GM12878 (cell line): ENCODE measurements around the gene CZIB.

Source experiments
- CHD2 ChIP-seq: IDR thresholded peaks from 2 replicates; pipeline ENCODE4 v1.6.1; 2011; ENCODE audit warnings: low read depth, low read length, improper control_type of control experiment, borderline replicate concordance
- CTCF ChIP-seq, 3 experiments: IDR thresholded peaks in 2 of 3; conservative IDR thresholded peaks in 1 of 3; 2 replicates each; pipeline ENCODE4 v1.5.1; 2011; ENCODE audit warnings: low read depth in 3 of 3, low read length in 3 of 3, mild to moderate bottlenecking in 3 of 3, control low read depth in 2 of 3, moderate library complexity in 2 of 3, inconsistent platforms in 1 of 3, mixed read lengths in 1 of 3; ENCODE audit not compliant: control insufficient read depth in 2 of 3, insufficient read depth in 1 of 3; ENCODE audit errors: extremely low read depth in 1 of 3
- SIX5 ChIP-seq: IDR thresholded peaks from 2 replicates; pipeline ENCODE4 v1.6.1; 2011; ENCODE audit warnings: mild to moderate bottlenecking, low read depth, low read length, moderate library complexity; ENCODE audit not compliant: severe bottlenecking
- TAF1 ChIP-seq: IDR thresholded peaks from 2 replicates; pipeline ENCODE4 v1.6.1; 2011; ENCODE audit warnings: mild to moderate bottlenecking, low read depth, low read length, borderline replicate concordance
- ZBTB33 ChIP-seq: fragments of 450-650 bp; IDR thresholded peaks from 2 replicates; pipeline ENCODE4 v1.6.1; 2017; ENCODE audit warnings: mild to moderate bottlenecking
- ZBTB40 ChIP-seq: fragments of 450-650 bp; IDR thresholded peaks from 2 replicates; pipeline ENCODE4 v1.6.1; 2016; ENCODE audit warnings: mild to moderate bottlenecking, moderate library complexity, borderline replicate concordance
- ZNF274 ChIP-seq: IDR thresholded peaks from one replicate; pipeline ENCODE4 v1.8.0; 2011; ENCODE audit not compliant: insufficient read length, insufficient read depth

GRCh38 chr1:53266038-53266437 is 45.6 kb upstream of the CZIB start:
- TF ChIP-seq CTCF (IDR thresholded peaks at IDR 0.05 in 2 of 3, conservative IDR thresholded peaks at IDR 0.05 in 1 of 3; ENCODE audit: control insufficient read depth in 2 of 3, extremely low read depth in 1 of 3, insufficient read depth in 1 of 3, low read depth in 3 of 3, low read length in 3 of 3) = peak; percentile 22 to 25 (median 23); a peak in 4 of 6 replicates
- no peak for TF ChIP-seq ZBTB40
- no peak for TF ChIP-seq ZBTB33
- no peak for TF ChIP-seq TAF1
- no peak for TF ChIP-seq CHD2
- no peak for TF ChIP-seq ZNF274
- TF ChIP-seq SIX5 = no peak
